ENCODE measurements around the gene SIX5. TPM values are rescaled to one million over a fixed set of nuclear protein-coding genes. Genes with fewer than 3 reads are reported as not detected.

SIX5 gene
- total RNA-seq, 4 donors from 2014 or later, result 10.5 to 14.7 (median 14.3) TPM

GRCh38 chr19:45798995-45799517, 30.0 kb upstream of the SIX5 start:
- DNase-seq (ENCODE audit: low spot score in 2 of 2), result no peak
- H3K4me3 ChIP-seq, result no peak overlapping the region

GRCh38 chr19:45794627-45795026, 25.6 kb upstream of the SIX5 start:
- Histone ChIP-seq H3K36me3 (peaks cover 4% of the 10 kb centered on the region), H3K9me3 (no peaks in the 10 kb centered on the region), H3K4me1 (peaks cover 34% of the 10 kb centered on the region), H3K27ac (no peak overlapping the region), H3K27me3 (no peaks in the 10 kb centered on the region), H3K4me3 (no peak overlapping the region)
- TF ChIP-seq EP300 (IDR thresholded peaks at IDR 0.05) (no peak), POLR2AphosphoS5 (IDR thresholded peaks at IDR 0.05) (no peak), CTCF (IDR thresholded peaks at IDR 0.05) (no peak), POLR2A (IDR thresholded peaks at IDR 0.05) (no peak)
- WGBS, result 78% methylated on average over 1 of the region's 2 CpGs
- no peak for DNase-seq (ENCODE audit: low spot score in 2 of 2)

More at GRCh38 chr19:45798995-45799517, 30.0 kb upstream of the SIX5 start:
- Histone ChIP-seq H3K27me3 (no peaks in the 10 kb centered on the region), H3K27ac (no peak overlapping the region), H3K4me1 (peaks cover 11% of the 10 kb centered on the region), H3K36me3 (no peaks in the 10 kb centered on the region), H3K9me3 (no peaks in the 10 kb centered on the region)
- 8% methylated on average over 10 of the region's 10 CpGs for WGBS
- TF ChIP-seq POLR2AphosphoS5 (IDR thresholded peaks at IDR 0.05) (no peak), CTCF (IDR thresholded peaks at IDR 0.05) (peak; percentile 85 to 87)

- H3K4me3 ChIP-seq, result no peak overlapping the region
- no peaks in the 10 kb centered on the region for H3K9me3 ChIP-seq
- peaks cover 11% of the 10 kb centered on the region for H3K36me3 ChIP-seq
- no peak overlapping the region for H3K27ac ChIP-seq
- no peak for DNase-seq (ENCODE audit: low spot score in 2 of 2)
- H3K27me3 ChIP-seq, result no peaks in the 10 kb centered on the region
- TF ChIP-seq POLR2AphosphoS5 (IDR thresholded peaks at IDR 0.05), result no peak
- H3K4me1 ChIP-seq, result peaks cover 27% of the 10 kb centered on the region
- 63% methylated on average over 6 of the region's 6 CpGs for WGBS
Measured at GRCh38 chr19:45793876-45794275, 24.8 kb upstream of the SIX5 start.

GRCh38 chr19:45793178-45793564, 24.1 kb upstream of the SIX5 start:
- 36% methylated on average over 3 of the region's 3 CpGs for WGBS
- H3K27me3 ChIP-seq, result no peaks in the 10 kb centered on the region
- H3K36me3 ChIP-seq, result peaks cover 18% of the 10 kb centered on the region
- no peak for DNase-seq (ENCODE audit: low spot score in 2 of 2)
- H3K9me3 ChIP-seq, result no peaks in the 10 kb centered on the region
- peak overlapping the region; percentile 78 for H3K4me3 ChIP-seq
- H3K27ac ChIP-seq, result no peak overlapping the region
- TF ChIP-seq CTCF (IDR thresholded peaks at IDR 0.05), result no peak
- TF ChIP-seq POLR2A (IDR thresholded peaks at IDR 0.05), result no peak
- TF ChIP-seq POLR2AphosphoS5 (IDR thresholded peaks at IDR 0.05), result no peak
- no peak for TF ChIP-seq EP300 (IDR thresholded peaks at IDR 0.05)
- H3K4me1 ChIP-seq, result peaks cover 24% of the 10 kb centered on the region

- Histone ChIP-seq H3K27ac (peak within 1 kb of the TSS; percentile 82), H3K4me3 (peak within 1 kb of the TSS; percentile 78), H3K36me3 (peaks cover 24% of the 10 kb centered on the region), H3K27me3 (no peaks in the 10 kb centered on the region), H3K9me3 (no peaks in the 10 kb centered on the region), H3K4me1 (peaks cover 24% of the 10 kb centered on the region)
- WGBS, result under 1% methylated on average over 18 of the region's 86 CpGs
- TF ChIP-seq POLR2A (IDR thresholded peaks at IDR 0.05) (peak in 1 of 2 donors; percentile 18), CTCF (IDR thresholded peaks at IDR 0.05) (no peak), POLR2AphosphoS5 (IDR thresholded peaks at IDR 0.05) (peak in 1 of 3 donors; percentile 79)
- peak; percentile 100 for DNase-seq (ENCODE audit: low spot score in 2 of 2)
Measured at GRCh38 chr19:45792470-45793177, 23.6 kb upstream of the SIX5 start, which contains the start of gene DMWD. TSS of gene DMWD (minus strand) at chr19:45792845. CDS start at chr19:45792756, 89 bp downstream.

All from suprapubic skin (tissue), 4 donors.